ENCODE data around the gene MCM10.

- TF ChIP-seq, protein P1, sequence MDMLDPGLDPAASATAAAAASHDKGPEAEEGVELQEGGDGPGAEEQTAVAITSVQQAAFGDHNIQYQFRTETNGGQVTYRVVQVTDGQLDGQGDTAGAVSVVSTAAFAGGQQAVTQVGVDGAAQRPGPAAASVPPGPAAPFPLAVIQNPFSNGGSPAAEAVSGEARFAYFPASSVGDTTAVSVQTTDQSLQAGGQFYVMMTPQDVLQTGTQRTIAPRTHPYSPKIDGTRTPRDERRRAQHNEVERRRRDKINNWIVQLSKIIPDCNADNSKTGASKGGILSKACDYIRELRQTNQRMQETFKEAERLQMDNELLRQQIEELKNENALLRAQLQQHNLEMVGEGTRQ (IDR thresholded peaks at IDR 0.05; ENCODE audit: low read depth, low read length) = no peak
- TF ChIP-seq, protein P2, sequence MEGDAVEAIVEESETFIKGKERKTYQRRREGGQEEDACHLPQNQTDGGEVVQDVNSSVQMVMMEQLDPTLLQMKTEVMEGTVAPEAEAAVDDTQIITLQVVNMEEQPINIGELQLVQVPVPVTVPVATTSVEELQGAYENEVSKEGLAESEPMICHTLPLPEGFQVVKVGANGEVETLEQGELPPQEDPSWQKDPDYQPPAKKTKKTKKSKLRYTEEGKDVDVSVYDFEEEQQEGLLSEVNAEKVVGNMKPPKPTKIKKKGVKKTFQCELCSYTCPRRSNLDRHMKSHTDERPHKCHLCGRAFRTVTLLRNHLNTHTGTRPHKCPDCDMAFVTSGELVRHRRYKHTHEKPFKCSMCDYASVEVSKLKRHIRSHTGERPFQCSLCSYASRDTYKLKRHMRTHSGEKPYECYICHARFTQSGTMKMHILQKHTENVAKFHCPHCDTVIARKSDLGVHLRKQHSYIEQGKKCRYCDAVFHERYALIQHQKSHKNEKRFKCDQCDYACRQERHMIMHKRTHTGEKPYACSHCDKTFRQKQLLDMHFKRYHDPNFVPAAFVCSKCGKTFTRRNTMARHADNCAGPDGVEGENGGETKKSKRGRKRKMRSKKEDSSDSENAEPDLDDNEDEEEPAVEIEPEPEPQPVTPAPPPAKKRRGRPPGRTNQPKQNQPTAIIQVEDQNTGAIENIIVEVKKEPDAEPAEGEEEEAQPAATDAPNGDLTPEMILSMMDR (conservative IDR thresholded peaks at IDR 0.05; ENCODE audit: low read depth, low read length) = no peak
- TF ChIP-seq RFX5 (IDR thresholded peaks at IDR 0.05; ENCODE audit: low read depth, low read length) (no peak), FOS (IDR thresholded peaks at IDR 0.05; ENCODE audit: low read depth, low read length) (no peak), SMC3 (IDR thresholded peaks at IDR 0.05; ENCODE audit: low read depth, low read length) (no peak), POLR2A (IDR thresholded peaks at IDR 0.05; ENCODE audit: low read depth, low read length) (no peak), RAD21 (IDR thresholded peaks at IDR 0.05; ENCODE audit: low read length) (no peak), RCOR1 (IDR thresholded peaks at IDR 0.05; ENCODE audit: insufficient replicate concordance, low read length) (no peak), BHLHE40 (IDR thresholded peaks at IDR 0.05; ENCODE audit: low read depth, low read length) (no peak), MAFK (IDR thresholded peaks at IDR 0.05; ENCODE audit: low read depth, low read length) (no peak), ELK1 (IDR thresholded peaks at IDR 0.05; ENCODE audit: borderline replicate concordance, low read depth, low read length) (no peak), CHD1 (IDR thresholded peaks at IDR 0.05; ENCODE audit: low read depth, low read length) (no peak)
These were observed 22.3 kb downstream of the MCM10 start for GRCh38 chr10:13183625-13184024.

Measured in IMR-90 (cell line).